NK-92 (cell line): ENCODE results near the gene SPINK6.

Experiments
- DNase-seq: peaks from one replicate; lab custom pipeline; 2025; ENCODE audit not compliant: unreplicated experiment; lab: John Stamatoyannopoulos, UW

The SPINK6 gene, protein sequence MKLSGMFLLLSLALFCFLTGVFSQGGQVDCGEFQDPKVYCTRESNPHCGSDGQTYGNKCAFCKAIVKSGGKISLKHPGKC

GRCh38 chr5:148202531-148203203 lies at the start of gene SPINK6:
TSS of gene SPINK6 (plus strand) at chr5:148203042. CDS start at chr5:148203097, 55 bp downstream.
- no peak for DNase-seq

DNA sequence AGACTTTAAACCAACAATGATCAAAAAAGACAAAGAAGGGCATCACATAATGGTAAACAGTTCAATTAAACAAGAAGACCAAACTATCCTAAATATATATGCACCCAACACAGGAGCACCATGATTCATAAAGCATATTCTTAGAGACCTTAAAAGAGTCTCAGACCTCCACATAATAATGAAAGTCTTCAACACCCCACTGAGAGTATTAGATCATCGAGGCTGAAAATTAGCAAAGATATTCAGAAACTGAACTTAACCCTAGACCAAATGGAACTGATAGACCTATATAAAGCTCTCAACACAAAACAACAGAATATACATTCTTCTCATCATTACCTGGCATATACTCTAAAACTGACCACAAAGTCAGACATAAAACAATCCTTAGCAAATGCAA lies 46.2 kb upstream of the SPINK6 start:
- no peak for DNase-seq

DNA sequence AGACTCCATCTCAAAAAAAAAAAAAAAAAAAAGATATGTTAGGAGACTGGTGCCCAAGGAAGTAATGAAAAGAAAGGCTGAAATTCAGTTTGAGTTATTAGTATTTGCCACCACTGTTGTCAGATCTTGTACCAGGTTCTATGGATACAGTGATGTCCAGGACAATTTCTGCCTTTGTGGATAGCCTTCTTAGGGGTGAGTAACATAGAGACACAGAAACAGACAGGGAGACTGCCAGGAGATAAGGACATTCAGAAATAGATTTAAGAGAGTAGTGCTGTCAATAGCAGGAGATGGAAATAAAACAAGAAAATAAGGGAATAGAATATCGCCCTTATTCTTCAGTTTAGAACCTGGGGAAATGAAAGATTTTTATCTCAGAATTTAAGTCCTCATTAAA lies 40.8 kb upstream of the SPINK6 start:
- DNase-seq: no peak

DNA sequence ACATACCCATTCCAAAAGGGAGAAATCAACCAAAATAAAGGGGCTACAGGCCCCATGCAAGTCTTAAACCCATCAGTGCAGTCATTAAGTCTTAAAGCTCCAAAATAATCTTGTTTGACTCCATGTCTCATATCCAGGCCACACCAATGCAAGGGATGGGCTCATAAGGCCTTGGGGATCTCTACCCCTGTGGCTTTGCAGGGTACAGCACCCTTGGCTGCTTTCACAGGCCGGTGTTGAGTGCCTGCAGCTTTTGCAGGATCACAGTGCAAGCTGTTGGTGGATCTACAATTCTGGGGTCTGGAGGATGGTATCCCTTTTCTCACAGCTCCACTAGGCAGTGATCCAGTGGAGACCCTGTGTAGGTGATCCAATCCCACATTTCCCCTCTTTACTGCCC lies 39.5 kb upstream of the SPINK6 start:
- DNase-seq: no peak

DNA sequence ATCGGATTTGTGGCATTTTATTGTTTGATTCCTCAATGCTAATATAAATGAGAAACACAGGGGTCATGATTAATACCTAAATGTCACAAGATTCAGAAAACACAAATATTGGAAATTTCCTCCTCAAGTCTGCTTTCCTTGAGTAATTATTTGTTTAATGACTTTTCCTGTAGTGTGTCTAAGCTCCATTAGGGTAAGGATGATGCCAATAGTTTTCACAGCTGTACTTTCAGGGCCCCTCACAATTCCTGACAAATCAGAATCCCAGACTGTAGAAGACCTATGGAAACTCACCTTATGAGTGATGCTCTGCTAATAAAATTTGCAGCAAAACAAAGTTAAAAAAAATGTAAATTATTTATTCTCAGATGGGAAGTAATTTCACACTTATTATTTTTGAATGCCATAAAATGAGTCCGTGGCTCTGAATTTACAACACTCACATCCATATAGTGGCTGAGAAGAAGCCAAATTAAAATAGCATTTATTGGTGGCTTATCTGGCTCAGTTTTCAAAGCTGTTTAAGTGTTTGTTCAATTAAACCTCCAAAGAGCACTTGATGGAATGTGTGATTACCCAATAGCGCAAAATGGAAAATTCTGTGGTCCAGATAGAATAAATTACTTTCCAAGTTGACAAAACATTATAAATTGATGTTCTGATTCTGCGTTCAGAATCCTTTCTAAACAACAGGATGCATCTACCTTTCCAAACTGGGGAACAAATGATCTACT lies 36.1 kb upstream of the SPINK6 start:
- no peak for DNase-seq

GRCh38 chr5:148168246-148168645 lies 34.6 kb upstream of the SPINK6 start, which contains the start of gene SPINK14:
TSS of gene SPINK14 (plus strand) at chr5:148168546. CDS start at chr5:148169733, 1,187 bp downstream.
- no peak for DNase-seq

DNA sequence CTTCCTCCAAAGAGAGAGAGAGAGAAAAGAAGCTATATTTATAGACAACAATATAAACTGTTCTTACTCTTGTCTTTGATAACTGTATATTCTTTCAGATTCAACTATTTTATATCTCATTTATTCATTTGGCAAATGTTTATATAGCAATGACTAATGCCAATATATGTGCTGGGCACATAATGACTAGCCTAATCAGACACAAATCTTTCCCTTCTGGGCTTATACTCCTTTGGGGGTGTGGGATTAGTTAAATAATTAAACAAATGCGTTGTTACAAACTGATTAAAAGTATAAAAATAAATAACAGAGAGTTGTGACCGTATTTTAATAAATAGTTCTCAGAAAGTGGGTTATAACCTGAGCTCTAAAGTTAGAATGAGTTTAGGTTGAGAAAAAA lies 30.5 kb upstream of the SPINK6 start:
- DNase-seq: no peak

- no peak for DNase-seq
Observed at GRCh38 chr5:148176480-148176879, 26.4 kb upstream of the SPINK6 start.

GRCh38 chr5:148177207-148177606 lies 25.6 kb upstream of the SPINK6 start:
- DNase-seq: no peak

- no peak for DNase-seq
Observed at GRCh38 chr5:148179234-148179824, 23.5 kb upstream of the SPINK6 start.

GRCh38 chr5:148186248-148187003 lies 16.4 kb upstream of the SPINK6 start:
- no peak for DNase-seq

- DNase-seq: no peak
Observed at GRCh38 chr5:148191010-148191409, 11.8 kb upstream of the SPINK6 start.

DNA sequence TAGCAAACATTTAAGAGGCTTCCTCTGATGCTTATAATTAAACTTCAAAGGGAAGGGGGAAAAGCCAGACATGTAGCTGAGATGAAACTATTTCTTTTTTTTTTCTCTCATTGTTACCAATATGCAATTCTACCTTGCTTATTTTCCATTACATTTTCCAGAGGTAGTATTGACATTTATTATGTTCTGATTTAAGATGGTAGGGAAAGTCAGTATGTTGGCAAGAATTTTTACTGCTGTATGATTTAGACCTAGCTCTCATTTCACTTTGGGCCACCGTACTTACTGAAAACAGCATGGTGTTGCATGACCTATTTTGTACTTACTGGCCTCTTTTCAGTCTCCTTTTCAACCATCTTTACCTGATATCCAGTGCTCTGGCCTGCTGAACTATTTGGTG lies 9.6 kb upstream of the SPINK6 start:
- DNase-seq: no peak

DNA sequence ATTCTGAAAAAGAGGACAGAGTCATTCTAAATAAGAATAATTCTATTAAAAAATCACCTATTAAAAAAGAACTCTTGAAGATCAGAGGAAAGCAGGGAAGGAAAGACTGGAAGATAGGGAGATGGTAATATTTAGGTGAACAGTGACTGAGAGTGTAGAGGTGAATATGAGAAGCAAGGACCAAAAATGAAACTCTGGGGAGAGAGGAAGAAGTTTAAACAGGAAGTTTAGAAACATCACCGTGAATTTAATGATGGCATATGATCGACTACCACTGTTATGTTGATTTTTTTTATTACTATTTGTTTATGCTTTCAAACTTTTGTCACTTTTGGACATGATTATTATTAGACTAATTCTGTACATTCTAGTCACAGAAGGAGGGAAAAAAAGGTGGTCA lies 1.7 kb upstream of the SPINK6 start:
- no peak for DNase-seq

DNA sequence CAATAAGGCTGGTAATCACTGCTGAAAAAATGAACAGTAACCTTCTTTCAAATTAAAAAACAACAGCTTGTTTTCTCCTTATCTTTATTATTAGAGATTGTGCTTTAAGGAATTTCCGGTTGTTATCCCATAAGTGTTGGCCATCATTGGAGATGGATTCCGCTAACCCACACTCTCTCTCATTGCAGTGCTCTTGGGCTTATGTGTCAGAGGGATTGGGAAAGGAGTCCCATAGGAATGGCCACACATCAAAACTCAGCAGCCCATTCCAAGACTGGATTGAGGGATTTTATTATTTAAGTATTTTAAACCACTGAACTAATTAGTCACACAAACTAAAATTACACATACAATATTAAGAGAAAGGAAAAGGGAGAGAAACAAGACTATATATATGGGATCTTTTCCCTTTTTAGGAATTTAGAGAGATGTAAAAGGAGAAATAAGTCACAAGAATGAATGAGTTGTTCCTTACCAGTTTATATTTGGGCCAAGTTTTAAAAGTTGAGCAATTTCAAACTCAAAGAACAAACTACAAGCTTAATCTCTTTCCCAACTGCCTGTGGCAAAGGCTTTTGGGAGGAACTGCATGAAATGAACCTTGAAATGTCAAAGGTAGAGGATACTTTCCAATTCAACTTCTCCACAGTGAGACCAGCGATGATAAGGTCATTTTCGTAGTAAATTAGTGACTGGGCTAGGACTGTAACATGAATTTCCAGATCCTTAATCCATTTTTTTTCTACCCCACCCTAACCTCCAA lies 2.4 kb downstream of the SPINK6 start:
- no peak for DNase-seq

- no peak for DNase-seq
Observed at GRCh38 chr5:148205865-148206264, 3.0 kb downstream of the SPINK6 start.

GRCh38 chr5:148206620-148207019 lies 3.8 kb downstream of the SPINK6 start:
- no peak for DNase-seq

GRCh38 chr5:148208226-148208625 lies 5.4 kb downstream of the SPINK6 start:
- no peak for DNase-seq

GRCh38 chr5:148209151-148209770 lies 6.4 kb downstream of the SPINK6 start:
- DNase-seq: no peak

DNA sequence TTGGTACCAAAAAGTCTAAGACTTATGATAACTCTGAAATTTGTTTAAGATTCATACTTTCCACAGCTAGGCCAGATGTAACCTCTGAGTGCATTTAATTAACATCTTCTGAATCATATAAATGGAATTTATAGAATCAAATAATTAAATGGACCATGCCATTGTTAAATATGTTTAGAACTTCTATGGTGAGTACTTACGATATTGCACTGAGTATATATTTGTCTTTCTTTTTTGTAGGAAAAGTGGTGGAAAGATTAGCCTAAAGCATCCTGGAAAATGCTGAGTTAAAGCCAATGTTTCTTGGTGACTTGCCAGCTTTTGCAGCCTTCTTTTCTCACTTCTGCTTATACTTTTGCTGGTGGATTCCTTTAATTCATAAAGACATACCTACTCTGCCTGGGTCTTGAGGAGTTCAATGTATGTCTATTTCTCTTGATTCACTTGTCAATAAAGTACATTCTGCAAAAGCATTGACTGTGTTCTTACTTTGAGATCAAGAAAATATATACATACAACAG lies 11.9 kb downstream of the SPINK6 start:
- no peak for DNase-seq
